ENCODE results near the gene TCF7L1.
"Not testable (repeated sequence)": the region's sequence is repeated elsewhere in the genome, so short reads cannot be mapped to it uniquely, and the experiment has no call there.

The TCF7L1 gene

GRCh38 chr2:85281553-85281952, 148.4 kb downstream of the TCF7L1 start:
- DNase-seq (ENCODE audit: low read depth in 2 of 2) = no peak

GRCh38 chr2:85282914-85283313, 149.7 kb downstream of the TCF7L1 start:
- DNase-seq (ENCODE audit: low read depth in 2 of 2) = no peak

GRCh38 chr2:85283641-85284040, 150.4 kb downstream of the TCF7L1 start:
- DNase-seq (ENCODE audit: low read depth in 2 of 2) = no peak

GRCh38 chr2:85286918-85287317, 153.7 kb downstream of the TCF7L1 start:
- no peak for DNase-seq (ENCODE audit: low read depth in 2 of 2)

GRCh38 chr2:85287721-85288120, 154.5 kb downstream of the TCF7L1 start:
- DNase-seq (ENCODE audit: low read depth in 2 of 2) = no peak

- DNase-seq (ENCODE audit: low read depth in 2 of 2) = no peak
Measured at GRCh38 chr2:85288244-85288725, 155.1 kb downstream of the TCF7L1 start.

- no peak for DNase-seq (ENCODE audit: low read depth in 2 of 2)
Measured at GRCh38 chr2:85291425-85292023, 158.3 kb downstream of the TCF7L1 start.

- DNase-seq (ENCODE audit: low read depth in 2 of 2) = no peak
Measured at GRCh38 chr2:85302121-85302520, 168.9 kb downstream of the TCF7L1 start.

- no peak for DNase-seq (ENCODE audit: low read depth in 2 of 2)
Measured at GRCh38 chr2:85303780-85304531, 170.8 kb downstream of the TCF7L1 start.

GRCh38 chr2:85307527-85307897, 174.3 kb downstream of the TCF7L1 start:
- DNase-seq (ENCODE audit: low read depth in 2 of 2) = no peak

GRCh38 chr2:85308201-85308600, 175.0 kb downstream of the TCF7L1 start:
- DNase-seq (ENCODE audit: low read depth in 2 of 2) = no peak

GRCh38 chr2:85308896-85309555, 175.8 kb downstream of the TCF7L1 start:
- no peak for DNase-seq (ENCODE audit: low read depth in 2 of 2)

GRCh38 chr2:85309699-85310321, 176.6 kb downstream of the TCF7L1 start:
- DNase-seq (ENCODE audit: low read depth in 2 of 2) = no peak

- no peak for DNase-seq (ENCODE audit: low read depth in 2 of 2)
Measured at GRCh38 chr2:85310330-85310729, 177.1 kb downstream of the TCF7L1 start.

- no peak for DNase-seq (ENCODE audit: low read depth in 2 of 2)
Measured at GRCh38 chr2:85312404-85312803, 179.2 kb downstream of the TCF7L1 start.

- DNase-seq (ENCODE audit: low read depth in 2 of 2) = no peak
Measured at GRCh38 chr2:85314884-85315242, 181.7 kb downstream of the TCF7L1 start.

- DNase-seq (ENCODE audit: low read depth in 2 of 2) = not testable (repeated sequence)
Measured at GRCh38 chr2:85315921-85316320, 182.7 kb downstream of the TCF7L1 start.

- no peak for DNase-seq (ENCODE audit: low read depth in 2 of 2)
Measured at GRCh38 chr2:85318222-85319074, 185.3 kb downstream of the TCF7L1 start.

GRCh38 chr2:85319796-85320195, 186.6 kb downstream of the TCF7L1 start:
- no peak for DNase-seq (ENCODE audit: low read depth in 2 of 2)

GRCh38 chr2:85323351-85323987, 190.3 kb downstream of the TCF7L1 start:
- no peak for DNase-seq (ENCODE audit: low read depth in 2 of 2)

- not testable (repeated sequence) for DNase-seq (ENCODE audit: low read depth in 2 of 2)
Measured at GRCh38 chr2:85323988-85324367, 190.8 kb downstream of the TCF7L1 start.

Measured in stimulated activated CD4-positive, alpha-beta T cell treated with anti-CD3 and anti-CD28 coated beads, Interleukin-15, amount 100 ng/mL, for 48 hours (primary cell).